ENCODE measurements around the gene MIER3. TPM values are rescaled to one million over a fixed set of nuclear protein-coding genes. Genes with fewer than 3 reads are reported as not detected.

The MIER3 gene
- total RNA-seq, 1 donor from 2014 or later, result 41.3 TPM

GRCh38 chr5:56987171-56987570 is 35.2 kb upstream of the MIER3 start:
- no peak overlapping the region for H3K4me3 Mint-ChIP-seq (ENCODE audit: unreplicated experiment)
- no peaks in the 10 kb centered on the region for H3K4me1 Mint-ChIP-seq (ENCODE audit: low read depth, unreplicated experiment)
- H3K9me3 Mint-ChIP-seq (ENCODE audit: unreplicated experiment), result no peaks in the 10 kb centered on the region
- no peaks in the 10 kb centered on the region for H3K36me3 Mint-ChIP-seq (ENCODE audit: unreplicated experiment)
- no peak overlapping the region for H3K27ac Mint-ChIP-seq (ENCODE audit: unreplicated experiment)
- H3K27me3 Mint-ChIP-seq (ENCODE audit: unreplicated experiment), result no peaks in the 10 kb centered on the region
- no peak for DNase-seq
- no peak for TF ChIP-seq CTCF (IDR thresholded peaks at IDR 0.05; ENCODE audit: partially characterized antibody, unreplicated experiment)

- H3K9me3 Mint-ChIP-seq (ENCODE audit: unreplicated experiment), result no peaks in the 10 kb centered on the region
- H3K36me3 Mint-ChIP-seq (ENCODE audit: unreplicated experiment), result no peaks in the 10 kb centered on the region
- DNase-seq, result no peak
- H3K4me1 Mint-ChIP-seq (ENCODE audit: low read depth, unreplicated experiment), result peaks cover 2% of the 10 kb centered on the region
- TF ChIP-seq CTCF (IDR thresholded peaks at IDR 0.05; ENCODE audit: partially characterized antibody, unreplicated experiment), result no peak
- no peak overlapping the region for H3K27ac Mint-ChIP-seq (ENCODE audit: unreplicated experiment)
- H3K27me3 Mint-ChIP-seq (ENCODE audit: unreplicated experiment), result peaks cover 1% of the 10 kb centered on the region
- no peak overlapping the region for H3K4me3 Mint-ChIP-seq (ENCODE audit: unreplicated experiment)
These were observed 34.7 kb upstream of the MIER3 start for GRCh38 chr5:56986626-56986947.

GRCh38 chr5:56985936-56986625 is 34.2 kb upstream of the MIER3 start:
- H3K27me3 Mint-ChIP-seq (ENCODE audit: unreplicated experiment), result peaks cover 1% of the 10 kb centered on the region
- no peaks in the 10 kb centered on the region for H3K36me3 Mint-ChIP-seq (ENCODE audit: unreplicated experiment)
- no peak for TF ChIP-seq CTCF (IDR thresholded peaks at IDR 0.05; ENCODE audit: partially characterized antibody, unreplicated experiment)
- peaks cover 5% of the 10 kb centered on the region for H3K4me1 Mint-ChIP-seq (ENCODE audit: low read depth, unreplicated experiment)
- H3K4me3 Mint-ChIP-seq (ENCODE audit: unreplicated experiment), result no peak overlapping the region
- H3K9me3 Mint-ChIP-seq (ENCODE audit: unreplicated experiment), result no peaks in the 10 kb centered on the region
- H3K27ac Mint-ChIP-seq (ENCODE audit: unreplicated experiment), result no peak overlapping the region
- DNase-seq, result no peak

- H3K27me3 Mint-ChIP-seq (ENCODE audit: unreplicated experiment), result peaks cover 1% of the 10 kb centered on the region
- H3K9me3 Mint-ChIP-seq (ENCODE audit: unreplicated experiment), result no peaks in the 10 kb centered on the region
- no peak overlapping the region for H3K27ac Mint-ChIP-seq (ENCODE audit: unreplicated experiment)
These were observed 32.5 kb upstream of the MIER3 start for GRCh38 chr5:56984445-56984844.

More at GRCh38 chr5:56984445-56984844, 32.5 kb upstream of the MIER3 start:
- TF ChIP-seq CTCF (IDR thresholded peaks at IDR 0.05; ENCODE audit: partially characterized antibody, unreplicated experiment), result no peak
- DNase-seq, result no peak
- Mint-ChIP-seq H3K4me3 (ENCODE audit: unreplicated experiment) (no peak overlapping the region), H3K4me1 (ENCODE audit: low read depth, unreplicated experiment) (peaks cover 9% of the 10 kb centered on the region), H3K36me3 (ENCODE audit: unreplicated experiment) (peaks cover 6% of the 10 kb centered on the region)
